Astrocyte of the hippocampus (primary cell): ENCODE results near the gene CDK5RAP3.
A peak's percentile ranks its signal among the peaks of the same experiment; 100 is the strongest.
"Not testable (repeated sequence)": the region's sequence is repeated elsewhere in the genome, so short reads cannot be mapped to it uniquely, and the experiment has no call there.

Source experiments
- DNase-seq: peaks from one replicate; pipeline ENCODE4 v3.0.0; 2011; ENCODE audit warnings: low read depth, low spot score

CDK5RAP3 gene

GRCh38 chr17:47997586-47997985, 26.7 kb downstream of the CDK5RAP3 start:
- no peak for DNase-seq

DNA sequence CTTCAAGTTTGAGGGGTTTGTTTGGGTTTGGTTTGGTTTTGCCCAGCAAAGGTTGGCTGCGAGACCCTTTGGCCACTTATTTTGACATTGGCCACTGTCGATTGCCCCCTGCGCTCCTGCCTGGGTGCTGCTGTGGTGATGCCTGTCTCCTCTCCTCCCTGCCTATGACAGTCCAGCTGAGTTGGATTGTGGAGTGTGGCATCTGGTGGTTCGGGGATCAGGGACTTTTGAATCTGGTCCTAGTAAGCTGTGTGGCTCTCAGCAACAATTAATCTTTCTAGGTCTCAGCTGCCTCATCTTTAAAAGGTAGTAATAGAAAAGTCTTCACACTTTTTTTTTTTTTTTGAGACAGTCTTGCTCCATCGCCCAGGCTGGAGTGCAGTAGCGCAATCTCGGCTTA, 27.1 kb downstream of the CDK5RAP3 start:
- DNase-seq: no peak

DNA sequence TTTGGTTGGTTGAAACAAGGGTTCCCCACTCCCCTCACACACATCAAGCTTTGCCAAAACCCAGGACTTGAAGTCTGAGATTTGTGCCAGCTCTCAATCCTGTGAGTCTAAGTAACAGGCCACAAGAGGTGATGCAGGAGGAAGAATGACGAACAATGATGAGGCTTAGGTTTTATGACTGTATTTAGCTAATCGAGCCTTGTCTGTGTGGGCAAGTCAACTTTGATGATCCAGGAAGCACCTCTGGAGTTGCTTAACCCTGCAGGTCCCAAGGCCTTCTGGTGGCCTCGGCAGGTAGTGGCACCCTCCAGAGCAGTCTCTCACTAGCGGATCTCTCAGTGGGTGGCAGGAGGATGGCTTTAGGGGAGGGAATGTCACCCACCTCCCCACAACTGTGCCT, 28.7 kb downstream of the CDK5RAP3 start:
- no peak for DNase-seq

- no peak for DNase-seq
Observed at GRCh38 chr17:48001197-48001596, 30.3 kb downstream of the CDK5RAP3 start.

DNA sequence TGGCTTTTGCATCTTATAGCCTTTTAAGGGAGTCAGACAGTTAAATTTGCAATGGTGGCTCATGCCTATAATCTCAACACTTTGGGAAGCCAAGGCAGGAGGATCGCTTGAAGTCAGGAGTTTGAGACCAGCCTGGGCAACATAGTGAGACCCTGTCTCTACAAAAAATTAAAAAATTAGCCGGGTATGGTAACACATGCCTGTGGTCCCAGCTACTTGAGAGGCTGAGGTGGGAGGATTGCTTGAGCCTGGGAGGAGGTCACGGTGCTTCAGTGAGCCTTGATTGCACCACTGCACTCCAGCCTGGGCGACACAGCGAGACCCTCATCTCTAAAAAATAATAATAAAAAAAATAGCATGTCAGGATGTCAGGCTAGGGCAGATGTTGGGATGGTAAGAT, 30.7 kb downstream of the CDK5RAP3 start:
- not testable (repeated sequence) for DNase-seq

DNA sequence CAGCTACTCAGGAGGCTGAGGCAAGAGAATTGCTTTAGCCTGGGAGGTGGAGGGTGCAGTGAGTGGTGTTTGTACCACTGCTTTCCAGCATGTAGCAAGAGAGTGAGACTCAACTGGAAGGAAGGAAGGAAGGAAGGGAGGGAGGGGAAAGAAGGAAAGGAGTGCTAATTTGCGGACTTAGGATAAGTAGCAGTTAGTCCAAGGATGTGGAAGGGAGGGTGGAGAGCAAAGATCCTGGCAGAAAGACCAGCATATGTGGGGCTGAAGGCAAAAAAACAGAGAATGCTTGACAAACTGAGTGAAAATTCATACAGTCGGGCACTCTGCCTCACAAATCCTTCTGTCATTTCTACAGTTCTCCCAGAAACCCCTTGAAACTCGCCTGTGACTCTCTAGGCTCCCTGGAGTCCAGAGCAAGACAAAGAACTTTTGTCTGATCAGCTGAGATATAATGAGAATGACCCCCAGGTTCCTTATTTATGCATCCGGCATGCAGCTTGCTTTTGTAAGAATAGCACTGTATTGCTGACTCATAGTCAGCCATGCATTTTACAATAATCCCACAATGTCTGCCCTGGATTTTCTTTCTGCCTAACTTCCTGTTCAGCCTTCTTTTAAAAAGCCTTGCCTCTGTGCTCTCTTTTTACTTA, 31.5 kb downstream of the CDK5RAP3 start:
- peak; percentile 89 for DNase-seq

- DNase-seq: no peak
Observed at GRCh38 chr17:48002916-48003416, 32.1 kb downstream of the CDK5RAP3 start.

DNA sequence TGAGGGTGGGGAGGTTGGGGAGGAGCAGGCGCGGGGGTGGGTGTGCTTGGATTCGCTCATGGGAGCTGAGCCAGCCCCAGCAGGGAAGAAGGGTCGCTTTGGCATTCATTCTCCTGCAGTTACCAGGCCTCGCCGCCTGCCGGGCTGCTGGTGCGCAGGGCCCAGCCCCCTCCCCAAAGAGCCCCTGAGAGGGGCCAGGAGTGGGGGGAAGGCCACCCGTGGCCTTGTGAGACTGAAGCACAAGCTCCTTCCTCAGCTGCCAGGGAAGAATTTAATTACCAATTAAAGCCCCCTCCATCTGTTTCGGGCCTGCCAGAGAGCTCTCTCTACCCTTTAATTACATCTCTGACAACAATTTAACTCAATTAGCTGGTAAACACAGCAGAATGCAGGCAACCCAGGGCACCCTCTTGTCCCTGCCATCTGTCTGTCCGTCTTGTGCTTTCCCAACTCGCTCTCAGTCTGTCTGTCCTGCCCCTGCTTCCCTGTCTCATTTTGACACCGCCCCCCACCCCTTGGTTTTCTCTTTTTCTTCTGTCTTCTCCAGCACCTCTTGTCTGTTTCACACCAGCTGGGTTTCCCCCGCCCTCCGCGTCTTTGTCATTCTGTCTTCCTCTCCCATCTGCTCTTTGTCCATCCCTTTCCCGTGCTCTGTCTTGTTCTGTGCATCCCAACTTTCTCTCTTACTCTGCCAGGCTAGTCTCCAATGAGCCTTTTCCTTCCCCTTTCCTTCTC, 32.7 kb downstream of the CDK5RAP3 start:
- DNase-seq: peak; percentile 70

DNA sequence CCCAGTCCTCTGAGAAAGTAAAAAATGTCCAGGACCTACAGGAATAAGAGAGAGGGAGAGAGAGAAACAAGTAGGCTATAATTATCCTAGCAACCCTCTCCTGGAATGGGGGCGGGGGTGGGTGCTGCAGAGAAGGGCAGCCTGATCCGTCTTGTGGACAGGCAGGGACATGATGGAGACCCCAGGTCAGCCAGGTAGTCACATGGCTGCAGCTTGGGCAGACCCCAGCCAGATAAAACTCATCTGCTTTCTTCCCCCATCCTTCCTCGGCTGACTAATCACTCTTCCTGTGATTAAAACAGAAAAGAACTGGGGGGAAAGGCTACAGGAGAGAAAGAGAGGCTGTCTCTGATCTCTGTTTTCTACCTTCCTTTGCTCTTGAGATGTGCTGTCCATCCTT, 34.1 kb downstream of the CDK5RAP3 start:
- no peak for DNase-seq

DNA sequence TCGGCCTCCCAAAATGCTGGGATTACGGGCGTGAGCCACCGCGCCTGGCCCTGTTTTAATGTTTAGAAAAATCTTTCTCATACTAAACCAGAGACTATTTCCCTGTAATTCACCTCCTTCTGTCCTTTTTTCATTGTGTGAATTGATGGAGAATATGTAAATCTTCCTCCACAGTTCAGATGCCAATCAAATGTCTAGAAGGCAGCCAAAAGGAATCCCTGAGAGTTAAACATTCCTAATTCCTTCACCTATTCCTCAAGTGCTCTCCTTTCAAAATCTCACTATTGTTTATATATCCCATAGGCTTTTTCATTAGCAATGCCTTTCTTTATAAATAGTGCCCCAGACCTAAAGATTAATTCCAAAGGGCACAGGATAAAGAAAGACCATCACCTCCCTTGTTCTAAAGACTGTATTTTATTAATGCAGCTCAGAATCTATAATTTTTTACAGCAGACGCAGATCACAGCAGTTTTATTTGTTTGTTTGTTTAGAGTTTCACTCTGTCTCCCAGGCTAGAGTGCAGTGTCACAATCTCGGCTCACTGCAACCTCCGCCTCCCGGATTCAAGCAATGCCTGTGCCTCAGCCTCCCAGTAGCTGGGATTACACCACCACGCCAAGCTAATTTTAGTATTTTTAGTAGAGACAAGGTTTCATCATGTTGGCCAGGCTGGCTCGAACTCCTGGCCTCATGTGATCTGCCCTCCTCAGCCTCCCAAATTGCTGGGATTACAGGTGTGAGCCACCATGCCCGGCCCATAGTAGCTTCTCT, 36.2 kb downstream of the CDK5RAP3 start:
- DNase-seq: no peak

- DNase-seq: no peak
Observed at GRCh38 chr17:48010193-48010592, 39.3 kb downstream of the CDK5RAP3 start.

DNA sequence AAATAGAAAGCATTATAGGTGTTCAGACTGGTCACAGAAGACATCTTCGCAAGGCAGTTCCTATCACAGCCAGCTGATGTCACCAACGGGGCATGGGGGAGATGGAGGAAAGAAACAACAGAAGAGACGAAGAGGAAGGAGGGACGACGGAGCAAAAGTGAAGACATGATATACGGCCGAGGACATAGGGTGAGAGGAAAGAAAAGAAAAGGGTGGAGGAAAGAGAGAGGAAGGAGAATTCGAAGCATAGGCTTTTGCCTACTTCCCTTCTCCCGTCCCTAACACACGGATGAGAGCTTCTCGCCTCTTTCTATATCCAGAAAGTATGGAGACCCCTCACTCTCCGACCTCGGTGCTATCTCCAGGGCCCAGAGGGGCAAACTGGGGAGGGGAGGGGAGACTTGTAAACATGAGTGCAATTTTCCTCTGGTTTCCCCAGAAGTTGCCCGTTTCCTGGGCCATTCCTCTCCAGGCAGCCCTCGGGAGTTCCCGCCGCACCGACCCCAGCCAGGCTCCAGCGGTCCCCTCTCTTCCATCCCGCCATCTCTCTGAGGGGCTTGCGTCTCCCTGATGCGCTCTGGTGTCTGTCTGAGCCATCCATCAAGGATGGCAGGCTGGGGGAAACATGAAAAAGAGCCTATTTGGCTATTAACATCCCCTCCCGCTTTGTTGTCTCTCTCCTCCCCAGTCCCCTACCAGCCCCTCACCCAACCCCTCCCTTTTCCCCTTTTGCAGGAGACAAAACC, 40.7 kb downstream of the CDK5RAP3 start:
- DNase-seq: no peak

GRCh38 chr17:48012151-48012520, 41.2 kb downstream of the CDK5RAP3 start:
- DNase-seq: peak; percentile 65

DNA sequence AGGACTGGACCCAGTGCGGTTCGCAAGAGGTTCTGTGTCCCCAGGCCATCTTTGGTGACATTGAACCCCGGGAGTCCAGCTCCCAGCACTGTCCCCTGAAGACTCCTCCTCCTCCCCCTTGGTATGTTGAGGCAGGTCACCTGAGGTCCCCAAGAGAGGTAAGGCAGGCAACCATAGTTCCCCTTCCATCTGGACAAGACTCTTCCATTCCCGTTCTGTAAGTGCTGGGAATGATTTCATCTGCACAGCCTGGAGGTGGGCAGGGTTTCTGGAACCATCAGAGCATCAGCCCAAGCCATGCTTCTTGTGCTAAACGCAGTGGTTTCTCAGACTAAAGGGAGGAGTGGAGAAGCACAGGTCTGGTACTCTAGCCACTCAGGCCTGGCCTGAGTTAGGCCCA, 41.7 kb downstream of the CDK5RAP3 start:
- no peak for DNase-seq

DNA sequence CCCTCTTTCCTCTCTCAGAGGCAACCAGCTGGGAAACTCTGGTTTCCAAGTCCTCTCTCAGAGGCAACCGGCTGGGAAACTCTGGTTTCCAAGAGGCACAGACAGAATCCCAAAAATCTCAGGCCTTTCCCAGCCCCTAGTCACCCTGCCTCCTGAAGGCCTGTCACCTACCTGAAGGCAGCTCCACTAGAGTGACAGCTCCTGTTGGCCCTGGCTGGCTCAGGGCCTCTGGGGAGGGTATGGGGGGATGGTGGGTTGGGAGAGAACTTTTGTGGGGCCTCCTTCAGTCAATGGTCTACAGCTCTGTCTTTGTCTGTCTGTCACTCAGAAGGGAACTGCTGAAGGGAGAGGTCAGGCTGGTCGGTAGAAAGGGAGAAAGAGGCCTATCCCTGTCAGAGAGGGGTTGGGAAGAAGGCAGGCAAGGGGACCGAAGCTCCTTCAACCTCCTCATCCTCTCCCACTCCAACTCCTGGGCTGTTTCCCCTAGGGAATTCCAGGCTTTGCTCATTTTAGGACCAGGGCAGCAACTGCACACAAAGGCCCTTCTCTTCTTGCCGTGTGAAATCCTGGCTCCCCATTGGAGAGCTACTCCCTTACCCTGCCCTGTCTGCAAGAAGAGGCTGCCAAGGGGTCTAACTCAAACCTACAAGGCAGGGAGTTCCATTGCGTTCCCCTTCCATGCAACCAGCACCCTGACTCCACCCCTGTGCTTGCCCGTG, 43.1 kb downstream of the CDK5RAP3 start:
- DNase-seq: no peak

DNA sequence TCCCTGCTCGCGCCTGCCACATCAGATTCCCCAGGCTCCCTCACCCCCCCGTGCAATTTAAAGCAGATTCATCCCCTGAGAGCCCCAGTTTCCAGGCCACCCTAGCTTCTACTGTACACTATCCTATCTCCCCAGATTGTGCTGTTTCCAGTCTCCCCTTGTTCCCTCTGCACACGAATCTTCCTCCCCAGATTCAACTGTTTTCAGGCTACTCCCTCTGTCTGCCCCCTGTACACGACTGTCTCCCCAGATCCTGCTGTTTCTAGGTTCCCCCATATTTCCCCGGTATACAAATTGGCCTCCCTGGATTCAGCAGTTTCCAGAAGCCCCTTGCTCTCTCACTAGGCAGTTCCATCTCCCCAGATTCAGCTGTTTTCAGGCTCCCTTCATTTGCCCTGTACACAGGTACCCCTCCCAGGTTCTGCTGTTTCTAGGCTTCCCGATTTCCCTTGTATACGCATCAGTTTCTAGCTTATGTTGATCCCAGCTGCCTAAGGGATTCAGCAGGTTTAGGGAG, 43.7 kb downstream of the CDK5RAP3 start:
- no peak for DNase-seq

- peak; percentile 68 for DNase-seq
Observed at GRCh38 chr17:48016112-48016511, 45.2 kb downstream of the CDK5RAP3 start.

DNA sequence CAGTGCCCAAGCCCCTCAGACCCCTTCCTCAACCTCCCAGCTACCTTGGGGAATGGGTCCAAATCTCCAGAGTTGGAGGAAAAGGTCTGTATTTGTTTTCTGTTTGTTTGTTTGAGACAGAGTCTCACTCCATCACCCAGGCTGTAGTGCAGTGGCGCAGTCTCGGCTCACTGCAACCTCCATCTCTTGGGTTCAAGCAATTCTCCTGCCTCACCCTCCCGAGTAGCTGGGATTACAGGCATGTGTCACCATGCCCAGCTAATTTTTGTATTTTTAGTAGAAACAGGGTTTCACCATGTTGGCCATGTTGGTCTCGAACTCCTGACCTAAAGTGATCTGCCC, 46.9 kb downstream of the CDK5RAP3 start:
- DNase-seq: not testable (repeated sequence)

- DNase-seq: no peak
Observed at GRCh38 chr17:48021934-48022333, 51.0 kb downstream of the CDK5RAP3 start.

DNA sequence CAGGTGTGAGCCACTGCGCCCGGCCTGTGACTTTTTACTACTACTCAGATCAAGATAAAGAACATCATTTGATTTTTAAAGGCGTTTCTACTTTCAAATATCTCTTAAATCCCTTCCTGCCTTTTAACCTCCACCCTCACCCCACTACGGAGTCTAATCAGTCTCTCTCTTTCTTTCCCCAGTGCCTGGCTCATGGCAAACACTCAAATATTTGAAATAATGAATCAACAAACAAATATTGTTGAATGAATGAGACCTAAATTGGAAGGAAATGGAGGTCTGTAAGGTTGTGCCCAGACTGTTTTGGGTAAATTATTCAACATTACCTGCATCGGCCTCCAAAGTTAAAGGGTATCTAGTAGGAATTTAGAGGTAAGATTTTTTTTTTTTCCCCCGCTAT, 52.0 kb downstream of the CDK5RAP3 start:
- no peak for DNase-seq
